Trophoblast cell (in vitro differentiated cells and primary cell): Measurements from ENCODE around the gene GAB2.

ENCODE experiments used
- DNase-seq, 2 donors: peaks; one replicate each; pipeline ENCODE4 v3.0.0-alpha.2; 2016
- H2AFZ ChIP-seq: 2 replicates; pipeline ENCODE4 v1.6.1; 2013; ENCODE audit warnings: low read length, moderate library complexity, mild to moderate bottlenecking; ENCODE audit not compliant: insufficient read depth, poor library complexity
- H2AK5ac ChIP-seq: 2 replicates; pipeline ENCODE4 v1.6.1; 2013; ENCODE audit warnings: mild to moderate bottlenecking, low read length
- H2BK120ac ChIP-seq: 2 replicates; pipeline ENCODE4 v1.6.1; 2013; ENCODE audit warnings: low read length, mild to moderate bottlenecking, moderate library complexity; ENCODE audit not compliant: insufficient read depth, poor library complexity
- H2BK12ac ChIP-seq: 2 replicates; pipeline ENCODE4 v1.6.1; 2013; ENCODE audit warnings: mild to moderate bottlenecking, low read length, moderate library complexity
- H2BK5ac ChIP-seq: 2 replicates; pipeline ENCODE4 v1.6.1; 2013; ENCODE audit warnings: low read length, low read depth, moderate library complexity, mild to moderate bottlenecking; ENCODE audit not compliant: poor library complexity
- H3K14ac ChIP-seq: 2 replicates; pipeline ENCODE4 v1.6.1; 2013; ENCODE audit warnings: mild to moderate bottlenecking, low read length
- H3K18ac ChIP-seq: 2 replicates; pipeline ENCODE4 v1.6.1; 2013; ENCODE audit warnings: mild to moderate bottlenecking, low read length
- H3K23ac ChIP-seq: 2 replicates; pipeline ENCODE4 v1.6.1; 2013; ENCODE audit warnings: low read length
- H3K27ac ChIP-seq: 2 replicates; pipeline ENCODE4 v1.5.1; 2013; ENCODE audit warnings: low read depth, mild to moderate bottlenecking, inconsistent platforms, low read length, moderate library complexity
- H3K27me3 ChIP-seq: 2 replicates; pipeline ENCODE4 v1.6.1; 2013; ENCODE audit warnings: inconsistent platforms, mild to moderate bottlenecking, low read length, moderate library complexity; ENCODE audit not compliant: insufficient read depth
- H3K36me3 ChIP-seq, 2 experiments: 1 replicate in 1 of 2; 2 replicates in 1 of 2; pipeline ENCODE4 v1.6.1; 2013; ENCODE audit warnings: low read length in 2 of 2, mild to moderate bottlenecking in 2 of 2, moderate library complexity in 1 of 2; ENCODE audit not compliant: insufficient read depth in 2 of 2, control insufficient read depth in 1 of 2
- H3K4ac ChIP-seq: 2 replicates; pipeline ENCODE4 v1.6.1; 2013; ENCODE audit warnings: low read depth, mild to moderate bottlenecking, low read length, moderate library complexity
- H3K4me1 ChIP-seq, 2 experiments: 1 replicate in 1 of 2; 2 replicates in 1 of 2; pipeline ENCODE4 v1.6.1; 2013; ENCODE audit warnings: low read length in 2 of 2, mild to moderate bottlenecking in 2 of 2, moderate library complexity in 1 of 2; ENCODE audit not compliant: insufficient read depth in 2 of 2, control insufficient read depth in 1 of 2
- H3K4me2 ChIP-seq: 2 replicates; pipeline ENCODE4 v1.6.1; 2013; ENCODE audit warnings: inconsistent platforms, mild to moderate bottlenecking, low read length, moderate library complexity
- H3K4me3 ChIP-seq: 2 replicates; pipeline ENCODE4 v1.5.1; 2013; ENCODE audit warnings: mild to moderate bottlenecking, low read depth, low read length, inconsistent platforms
- H3K79me1 ChIP-seq: one replicate; pipeline ENCODE4 v1.6.1; 2013; ENCODE audit warnings: low read length
- H3K79me2 ChIP-seq: 2 replicates; pipeline ENCODE4 v1.6.1; 2013; ENCODE audit warnings: low read length, mild to moderate bottlenecking; ENCODE audit not compliant: control insufficient read depth, insufficient read depth, poor library complexity
- H3K9ac ChIP-seq: 2 replicates; pipeline ENCODE4 v1.6.1; 2013; ENCODE audit warnings: mild to moderate bottlenecking, low read length
- H3K9me3 ChIP-seq: 2 replicates; pipeline ENCODE4 v1.6.1; 2013; ENCODE audit warnings: low read depth, mild to moderate bottlenecking, control low read depth, inconsistent platforms, low read length; ENCODE audit not compliant: insufficient read depth
- H4K12ac ChIP-seq: 2 replicates; pipeline ENCODE4 v1.6.1; 2013; ENCODE audit warnings: low read depth, mild to moderate bottlenecking, low read length, moderate library complexity
- H4K8ac ChIP-seq: 2 replicates; pipeline ENCODE4 v1.6.1; 2013; ENCODE audit warnings: low read depth, mild to moderate bottlenecking, low read length, moderate library complexity
- H4K91ac ChIP-seq: one replicate; pipeline ENCODE4 v1.6.1; 2013; ENCODE audit warnings: low read depth, mild to moderate bottlenecking, low read length, moderate library complexity
- WGBS: extraction: QIAGEN DNeasy Blood & Tissue Kit; methylation state at CpG from one replicate; pipeline ENCODE4 v1.1.7; 2013; ENCODE audit warnings: missing lambda C conversion rate; ENCODE audit not compliant: insufficient read length, insufficient coverage; ENCODE audit errors: extremely low coverage; 5-methylcytosine and 5-hydroxymethylcytosine counted together

Gene GAB2

DNA sequence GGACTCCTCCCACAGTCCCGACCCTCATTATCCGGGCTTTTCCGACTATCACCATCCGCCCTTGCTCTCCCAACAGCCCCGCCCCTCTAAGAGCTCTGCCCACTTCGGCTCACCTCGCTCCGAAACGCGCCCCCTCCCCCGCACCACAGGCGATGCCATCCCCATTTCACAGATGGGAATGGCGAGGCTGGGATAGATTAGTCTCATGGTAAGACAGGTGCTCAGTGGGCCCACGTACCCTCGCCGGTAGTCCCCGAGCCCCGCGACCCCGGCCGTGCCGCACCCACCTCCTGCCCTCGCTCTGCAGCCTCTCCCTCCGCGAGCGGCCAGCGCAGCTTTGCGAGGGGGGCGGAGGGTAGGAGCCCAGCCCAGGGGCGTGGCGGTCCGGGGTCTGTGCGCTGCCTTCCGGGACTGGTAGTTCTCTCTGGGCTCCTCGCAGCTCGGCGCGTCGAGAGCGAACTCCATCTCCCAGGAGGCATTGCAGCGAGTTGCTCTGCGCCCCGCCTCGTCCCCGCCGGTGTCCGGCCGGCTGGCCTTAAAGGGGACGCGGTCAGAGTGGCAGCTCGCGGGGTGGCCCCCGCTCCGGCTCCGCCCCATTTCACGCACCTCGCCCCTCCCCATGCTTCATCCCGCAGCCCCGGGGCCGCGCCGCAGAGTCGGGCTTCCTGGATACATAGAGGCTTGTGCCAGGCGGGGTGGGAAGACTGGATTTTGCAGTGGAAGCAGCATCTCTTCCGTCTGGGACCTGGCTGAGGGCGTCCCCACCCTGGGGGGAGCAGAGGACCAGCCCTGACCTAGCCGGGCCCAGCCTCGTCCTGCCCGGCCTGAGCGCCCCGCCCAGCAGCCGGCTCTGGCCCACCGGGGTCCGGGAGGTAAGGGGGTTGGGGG is 229.1 kb downstream of the GAB2 start, which contains the start of the genes KCTD21 and USP35:
KCTD21 (minus strand) TSS at position 341 of the 888 bp plus-strand sequence. CDS start 14,072 bp downstream, outside the sequence.
USP35 (plus strand) TSS at position 634 of the 888 bp plus-strand sequence. CDS start 7,327 bp downstream, outside the sequence.
- H3K14ac ChIP-seq: peak within 1 kb of the TSS; percentile 95
- H3K4me3 ChIP-seq: peak within 1 kb of the TSS; percentile 90
- no peaks in the 10 kb centered on the region for H3K9me3 ChIP-seq
- H3K4me1 ChIP-seq: peaks cover 32 to 40% of the 10 kb centered on the region in 2 experiments
- H4K8ac ChIP-seq: peak within 1 kb of the TSS; percentile 83
- peaks cover 21% of the 10 kb centered on the region for H3K79me1 ChIP-seq
- no CpG with 5 or more reads among the region's 74 CpGs for WGBS
- peak within 1 kb of the TSS; percentile 72 for H3K4ac ChIP-seq
- peak within 1 kb of the TSS; percentile 80 for H2AFZ ChIP-seq
- H2AK5ac ChIP-seq: peak within 1 kb of the TSS; percentile 94
- peak within 1 kb of the TSS; percentile 60 for H3K27ac ChIP-seq
- peak within 1 kb of the TSS; percentile 59 for H2BK5ac ChIP-seq
- no peaks in the 10 kb centered on the region for H3K27me3 ChIP-seq
- H3K36me3 ChIP-seq: peaks cover 8 to 9% of the 10 kb centered on the region in 2 experiments
- H4K12ac ChIP-seq: peak within 1 kb of the TSS; percentile 93
- DNase-seq: peak; percentile 98
- H3K23ac ChIP-seq: no peak within 1 kb of the TSS
- peak within 1 kb of the TSS; percentile 82 for H3K4me2 ChIP-seq
- peak within 1 kb of the TSS; percentile 54 for H2BK120ac ChIP-seq
- peaks cover 24% of the 10 kb centered on the region for H3K79me2 ChIP-seq
- peak within 1 kb of the TSS; percentile 82 for H4K91ac ChIP-seq
- H2BK12ac ChIP-seq: peak within 1 kb of the TSS; percentile 51
- peak within 1 kb of the TSS; percentile 93 for H3K18ac ChIP-seq
- H3K9ac ChIP-seq: peak within 1 kb of the TSS; percentile 64

GRCh38 chr11:78187366-78188285 is 230.0 kb downstream of the GAB2 start:
- Histone ChIP-seq H2AFZ (peak overlapping the region; percentile 13), H3K4me3 (peak overlapping the region; percentile 90), H4K12ac (peak overlapping the region; percentile 19), H2BK12ac (peak overlapping the region; percentile 82), H3K36me3 (peaks cover 6 to 9% of the 10 kb centered on the region in 2 experiments), H3K14ac (peak overlapping the region; percentile 65), H2BK120ac (peak overlapping the region; percentile 54), H4K91ac (peak overlapping the region; percentile 57), H2AK5ac (peak overlapping the region; percentile 92), H3K9ac (peak overlapping the region; percentile 64), H3K27ac (no peak overlapping the region), H3K79me1 (peaks cover 21% of the 10 kb centered on the region), H3K9me3 (no peaks in the 10 kb centered on the region), H3K18ac (peak overlapping the region; percentile 67), H3K4ac (peak overlapping the region; percentile 66), H3K27me3 (no peaks in the 10 kb centered on the region), H3K4me1 (peaks cover 32 to 42% of the 10 kb centered on the region in 2 experiments), H3K23ac (no peak overlapping the region), H3K79me2 (peaks cover 24% of the 10 kb centered on the region), H2BK5ac (peak overlapping the region; percentile 3), H4K8ac (peak overlapping the region; percentile 42), H3K4me2 (peak overlapping the region; percentile 82)
- DNase-seq: no peak
- WGBS: 100% methylated on average over 1 of the region's 31 CpGs

DNA sequence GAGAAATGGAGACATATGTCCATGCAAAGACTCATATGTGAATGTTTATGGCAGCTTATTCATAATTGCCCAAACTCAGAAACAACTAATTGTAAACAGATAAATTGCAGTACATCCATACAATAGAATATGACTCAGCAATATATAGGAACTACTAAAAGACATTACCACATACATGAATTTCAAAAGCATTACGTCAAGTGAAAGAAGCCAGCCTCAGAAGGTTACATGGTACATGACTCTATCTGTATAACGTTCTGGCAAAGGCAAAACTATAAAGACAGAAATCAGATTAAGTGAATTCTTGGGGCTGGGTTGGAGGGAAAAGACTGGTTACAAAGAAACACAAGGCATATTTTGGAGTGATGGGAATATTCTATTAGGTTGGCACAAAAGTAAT is 236.4 kb downstream of the GAB2 start:
- Histone ChIP-seq H3K9ac (no peak overlapping the region), H3K36me3 (peaks cover 10 to 15% of the 10 kb centered on the region in 2 experiments), H3K4me1 (peaks cover 5 to 18% of the 10 kb centered on the region in 2 experiments), H3K4ac (no peak overlapping the region), H2AFZ (no peak overlapping the region), H3K9me3 (no peaks in the 10 kb centered on the region), H2AK5ac (no peak overlapping the region), H2BK12ac (no peak overlapping the region), H3K23ac (no peak overlapping the region), H3K18ac (no peak overlapping the region), H3K14ac (no peak overlapping the region), H2BK120ac (no peak overlapping the region), H3K79me1 (peaks cover 6% of the 10 kb centered on the region), H4K12ac (no peak overlapping the region), H3K79me2 (no peaks in the 10 kb centered on the region), H4K8ac (no peak overlapping the region), H4K91ac (no peak overlapping the region), H3K27me3 (no peaks in the 10 kb centered on the region), H3K4me2 (no peak overlapping the region), H2BK5ac (no peak overlapping the region), H3K27ac (no peak overlapping the region), H3K4me3 (no peak overlapping the region)
- WGBS: no CpG with 5 or more reads among the region's 2 CpGs
- DNase-seq: peak in 1 of 2 donors; percentile 30

DNA sequence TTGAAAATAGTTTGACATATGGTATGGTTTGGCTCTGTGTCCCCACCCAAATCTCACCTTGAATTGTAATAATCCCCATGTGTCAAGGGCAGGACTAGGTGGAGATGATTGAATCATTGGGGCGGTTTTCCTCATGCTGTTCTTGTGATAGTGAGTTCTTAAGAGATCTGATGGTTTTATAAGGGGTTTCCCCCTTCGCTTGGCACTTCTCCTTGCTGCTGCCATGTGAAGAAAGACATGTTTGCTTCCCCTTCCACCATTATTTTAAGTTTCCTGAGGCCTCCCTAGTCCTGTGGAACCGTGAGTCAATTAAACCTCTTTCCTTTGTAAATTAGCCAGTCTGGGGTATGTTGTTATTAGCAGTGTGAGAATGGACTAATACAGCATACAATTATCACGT is 236.9 kb downstream of the GAB2 start:
- no peak overlapping the region for H4K91ac ChIP-seq
- H3K4me2 ChIP-seq: no peak overlapping the region
- peaks cover 12 to 17% of the 10 kb centered on the region in 2 experiments for H3K36me3 ChIP-seq
- no peak for DNase-seq
- H4K8ac ChIP-seq: no peak overlapping the region
- H2BK120ac ChIP-seq: no peak overlapping the region
- H3K9me3 ChIP-seq: no peaks in the 10 kb centered on the region
- no CpG with 5 or more reads among the region's 4 CpGs for WGBS
- H3K27me3 ChIP-seq: no peaks in the 10 kb centered on the region
- H3K27ac ChIP-seq: no peak overlapping the region
- H4K12ac ChIP-seq: no peak overlapping the region
- no peak overlapping the region for H3K4me3 ChIP-seq
- no peak overlapping the region for H3K18ac ChIP-seq
- no peak overlapping the region for H3K4ac ChIP-seq
- H2AK5ac ChIP-seq: no peak overlapping the region
- no peak overlapping the region for H2BK5ac ChIP-seq
- H3K14ac ChIP-seq: no peak overlapping the region
- no peaks in the 10 kb centered on the region for H3K79me2 ChIP-seq
- H3K9ac ChIP-seq: no peak overlapping the region
- H3K79me1 ChIP-seq: peaks cover 6% of the 10 kb centered on the region
- H2BK12ac ChIP-seq: no peak overlapping the region
- H3K4me1 ChIP-seq: peaks cover 5 to 18% of the 10 kb centered on the region in 2 experiments
- H2AFZ ChIP-seq: no peak overlapping the region
- H3K23ac ChIP-seq: no peak overlapping the region
